ENCODE results near the gene SAMD3. TPM values are rescaled to one million over a fixed set of nuclear protein-coding genes. Genes with fewer than 3 reads are reported as not detected.

Gene SAMD3
- total and polyA plus RNA-seq, 2 of the 4 experiments (the other 2 are of a cell fraction), result 3.0 to 3.9 TPM

- no peak overlapping the region for H2AFZ ChIP-seq (replicated peaks; ENCODE audit: low read length, poor library complexity)
- no CpG with 5 or more reads among the region's 2 CpGs for WGBS, 2 experiments (ENCODE audit: extremely low coverage in 2 of 2, insufficient read length in 1 of 2)
- no peak overlapping the region for H2BK120ac ChIP-seq (ENCODE audit: low read depth, low read length)
- no peaks in the 10 kb centered on the region for H3K9me1 ChIP-seq (ENCODE audit: insufficient read depth, low read length)
- dilution Hi-C loops (cut with HindIII; ENCODE audit: low sequenced_read_pairs, unreplicated experiment) (no loop called here), in situ Hi-C loops (cut with MboI; ENCODE audit: low sequenced_read_pairs) (no loop called here), intact Hi-C loops (cut with micrococcal nuclease) (no loop called here)
- H4K8ac ChIP-seq (ENCODE audit: low read depth in 2 of 2, low read length in 2 of 2), result no peak overlapping the region
- H3K14ac ChIP-seq (replicated peaks; ENCODE audit: low read depth, low read length), result no peak overlapping the region
- H3K27ac ChIP-seq (ENCODE audit: insufficient read depth, low read length), result no peak overlapping the region
- no peak overlapping the region for H2BK20ac ChIP-seq (ENCODE audit: low read depth, low read length)
- H3K79me1 ChIP-seq (ENCODE audit: low read depth in 1 of 2, low read length in 2 of 2), result no peaks in the 10 kb centered on the region
- no peaks in the 10 kb centered on the region for H3K9me3 ChIP-seq (ENCODE audit: control insufficient read depth, insufficient read depth, low read length)
- H2AK5ac ChIP-seq (ENCODE audit: low read depth, low read length), result no peak overlapping the region
- H2AK9ac ChIP-seq (replicated peaks; ENCODE audit: low read depth, low read length, poor library complexity), result no peak overlapping the region
- CTCF ChIA-PET, result no interaction called here
- no peak overlapping the region for H4K5ac ChIP-seq (ENCODE audit: low read depth, low read length)
- no peaks in the 10 kb centered on the region for H4K20me1 ChIP-seq (ENCODE audit: insufficient read depth, low read length)
- H2BK5ac ChIP-seq (ENCODE audit: low read depth, low read length, poor library complexity, severe bottlenecking), result no peak overlapping the region
- no peak overlapping the region for H3K18ac ChIP-seq (ENCODE audit: low read depth, low read length)
- BruUV-seq (replicated peaks), result no TSS peak
- no peak overlapping the region for H4K91ac ChIP-seq (ENCODE audit: insufficient read depth, low read depth, low read length)
- H3K4me1 ChIP-seq (ENCODE audit: control insufficient read depth, insufficient read depth, low read length), result no peaks in the 10 kb centered on the region
- H3K9ac ChIP-seq (ENCODE audit: low read depth, low read length), result no peak overlapping the region
- H3K36me3 ChIP-seq (ENCODE audit: control insufficient read depth, insufficient read depth, low read length), result no peaks in the 10 kb centered on the region
- TF ChIP-seq ELK1 (IDR thresholded peaks at IDR 0.05; ENCODE audit: borderline replicate concordance, low read depth, low read length) (no peak), RAD21 (IDR thresholded peaks at IDR 0.05; ENCODE audit: low read length) (no peak), RFX5 (IDR thresholded peaks at IDR 0.05; ENCODE audit: low read depth, low read length) (no peak), CHD1 (IDR thresholded peaks at IDR 0.05; ENCODE audit: low read depth, low read length) (no peak), SMC3 (IDR thresholded peaks at IDR 0.05; ENCODE audit: low read depth, low read length) (no peak), MXI1 (IDR thresholded peaks at IDR 0.05; ENCODE audit: borderline replicate concordance, low read depth, low read length) (no peak), CTCF (conservative IDR thresholded peaks at IDR 0.05; ENCODE audit: low read depth, low read length) (no peak)
- no peak overlapping the region for H3K4me3 ChIP-seq (ENCODE audit: insufficient read depth, low read depth, low read length)
- H3K27me3 ChIP-seq (ENCODE audit: control insufficient read depth, insufficient read depth, low read length), result no peaks in the 10 kb centered on the region
- no peak overlapping the region for H3K23ac ChIP-seq (ENCODE audit: low read depth, low read length)
- H3K4me2 ChIP-seq (ENCODE audit: low read depth, low read length), result no peak overlapping the region
- no peak overlapping the region for H3K4ac ChIP-seq (ENCODE audit: low read depth, low read length)
- H3K56ac ChIP-seq (ENCODE audit: extremely low read depth, insufficient read depth, low read length), result no peak overlapping the region
- H2BK15ac ChIP-seq (ENCODE audit: low read depth, low read length), result no peak overlapping the region
- POLR2A ChIA-PET (ENCODE audit: unreplicated experiment), result no interaction called here
- ATAC-seq (ENCODE audit: low read depth), result no peak
- no peak for DNase-seq
Observed at GRCh38 chr6:130122243-130122642, 100.5 kb downstream of the SAMD3 start.
